NT2/D1 (cell line): ENCODE measurements around the gene CMTM6.
"Not testable (repeated sequence)": the region's sequence is repeated elsewhere in the genome, so short reads cannot be mapped to it uniquely, and the experiment has no call there.

Experiments
- DNase-seq: peaks from one replicate; pipeline ENCODE4 v3.0.0-alpha.2; 2011; ENCODE audit warnings: low read depth, low spot score
- H3K27me3 ChIP-seq: 2 replicates; pipeline ENCODE4 v1.6.0; 2011; ENCODE audit warnings: mild to moderate bottlenecking; ENCODE audit not compliant: insufficient read length, insufficient read depth
- H3K36me3 ChIP-seq: 2 replicates; pipeline ENCODE4 v1.6.1; 2011; ENCODE audit warnings: mild to moderate bottlenecking, low read length, mixed read lengths; ENCODE audit not compliant: insufficient read depth, insufficient read length
- H3K4me1 ChIP-seq: 2 replicates; pipeline ENCODE4 v1.5.1; 2011; ENCODE audit not compliant: insufficient read depth, insufficient read length
- H3K4me3 ChIP-seq: 2 replicates; pipeline ENCODE4 v1.5.1; 2011; ENCODE audit warnings: low read depth; ENCODE audit not compliant: insufficient read length
- H3K9ac ChIP-seq: 2 replicates; pipeline ENCODE4 v1.6.0; 2011; ENCODE audit warnings: low read depth; ENCODE audit not compliant: insufficient read length
- H3K9me3 ChIP-seq: 2 replicates; pipeline ENCODE4 v1.5.1; 2011; ENCODE audit warnings: mild to moderate bottlenecking, low read length; ENCODE audit not compliant: insufficient read depth
- SUZ12 ChIP-seq: IDR thresholded peaks from 2 replicates; pipeline ENCODE4 v1.6.1; 2011; ENCODE audit not compliant: insufficient read length, insufficient read depth; ENCODE audit errors: extremely low read depth
- YY1 ChIP-seq: IDR thresholded peaks from 2 replicates; pipeline ENCODE4 v1.6.1; 2011; ENCODE audit not compliant: insufficient read length, insufficient read depth
- ZNF274 ChIP-seq: IDR thresholded peaks from 2 replicates; pipeline ENCODE4 v1.6.1; 2011; ENCODE audit warnings: mild to moderate bottlenecking, low read depth, low read length

The CMTM6 gene

GRCh38 chr3:32488474-32489008 lies 14.1 kb downstream of the CMTM6 start:
- TF ChIP-seq SUZ12 (no peak), ZNF274 (no peak), YY1 (no peak)
- Histone ChIP-seq H3K9me3 (no peaks in the 10 kb centered on the region), H3K36me3 (peaks cover 38% of the 10 kb centered on the region), H3K27me3 (no peaks in the 10 kb centered on the region), H3K9ac (no peak overlapping the region), H3K4me3 (no peak overlapping the region), H3K4me1 (no peaks in the 10 kb centered on the region)
- no peak for DNase-seq

GRCh38 chr3:32487781-32488473 lies 14.7 kb downstream of the CMTM6 start:
- Histone ChIP-seq H3K9ac (no peak overlapping the region), H3K4me1 (no peaks in the 10 kb centered on the region), H3K27me3 (no peaks in the 10 kb centered on the region), H3K9me3 (no peaks in the 10 kb centered on the region), H3K4me3 (no peak overlapping the region), H3K36me3 (peaks cover 44% of the 10 kb centered on the region)
- DNase-seq = no peak
- TF ChIP-seq SUZ12 (no peak), ZNF274 (no peak), YY1 (no peak)

GRCh38 chr3:32484436-32484835 lies 18.2 kb downstream of the CMTM6 start:
- Histone ChIP-seq H3K9ac (no peak overlapping the region), H3K36me3 (peaks cover 49% of the 10 kb centered on the region), H3K4me3 (no peak overlapping the region), H3K27me3 (no peaks in the 10 kb centered on the region), H3K9me3 (no peaks in the 10 kb centered on the region), H3K4me1 (no peaks in the 10 kb centered on the region)
- DNase-seq = no peak
- no peak for TF ChIP-seq YY1
- TF ChIP-seq ZNF274 = no peak
- TF ChIP-seq SUZ12 = no peak

GRCh38 chr3:32483772-32484171 lies 18.9 kb downstream of the CMTM6 start:
- H3K4me3 ChIP-seq = no peak overlapping the region

GRCh38 chr3:32482693-32483092 lies 20.0 kb downstream of the CMTM6 start:
- H3K36me3 ChIP-seq = peaks cover 54% of the 10 kb centered on the region
- no peaks in the 10 kb centered on the region for H3K27me3 ChIP-seq
- DNase-seq = no peak
- no peak overlapping the region for H3K9ac ChIP-seq
- no peaks in the 10 kb centered on the region for H3K9me3 ChIP-seq
- no peaks in the 10 kb centered on the region for H3K4me1 ChIP-seq
- no peak overlapping the region for H3K4me3 ChIP-seq
- no peak for TF ChIP-seq ZNF274
- no peak for TF ChIP-seq SUZ12
- TF ChIP-seq YY1 = no peak

More at GRCh38 chr3:32483772-32484171, 18.9 kb downstream of the CMTM6 start:
- peaks cover 55% of the 10 kb centered on the region for H3K36me3 ChIP-seq
- no peak overlapping the region for H3K9ac ChIP-seq
- TF ChIP-seq YY1 = no peak
- TF ChIP-seq ZNF274 = no peak
- no peak for TF ChIP-seq SUZ12
- no peaks in the 10 kb centered on the region for H3K4me1 ChIP-seq
- no peaks in the 10 kb centered on the region for H3K9me3 ChIP-seq
- DNase-seq = no peak
- H3K27me3 ChIP-seq = no peaks in the 10 kb centered on the region

- no peak for TF ChIP-seq ZNF274
- TF ChIP-seq YY1 = no peak
- TF ChIP-seq SUZ12 = no peak
- H3K9ac ChIP-seq = no peak overlapping the region
- no peak for DNase-seq
- no peaks in the 10 kb centered on the region for H3K4me1 ChIP-seq
- H3K9me3 ChIP-seq = no peaks in the 10 kb centered on the region
- peaks cover 51% of the 10 kb centered on the region for H3K36me3 ChIP-seq
- no peak overlapping the region for H3K4me3 ChIP-seq
- no peaks in the 10 kb centered on the region for H3K27me3 ChIP-seq
Measured at GRCh38 chr3:32481791-32482631, 20.6 kb downstream of the CMTM6 start.

- TF ChIP-seq ZNF274 = no peak
- TF ChIP-seq SUZ12 = no peak
- TF ChIP-seq YY1 = no peak
- H3K27me3 ChIP-seq = no peaks in the 10 kb centered on the region
- H3K4me1 ChIP-seq = no peaks in the 10 kb centered on the region
- no peak overlapping the region for H3K4me3 ChIP-seq
- no peak for DNase-seq
- H3K36me3 ChIP-seq = peaks cover 41% of the 10 kb centered on the region
- H3K9ac ChIP-seq = no peak overlapping the region
- no peaks in the 10 kb centered on the region for H3K9me3 ChIP-seq
Measured at GRCh38 chr3:32480604-32481003, 22.0 kb downstream of the CMTM6 start.

- H3K4me1 ChIP-seq = no peaks in the 10 kb centered on the region
- no peak for DNase-seq
- no peak for TF ChIP-seq SUZ12
- no peak for TF ChIP-seq ZNF274
- TF ChIP-seq YY1 = no peak
Measured at GRCh38 chr3:32474201-32474600, 28.5 kb downstream of the CMTM6 start.

GRCh38 chr3:32472151-32472550 lies 30.5 kb downstream of the CMTM6 start:
- DNase-seq, H3K9me3 ChIP-seq, H3K27me3 ChIP-seq, H3K9ac ChIP-seq, H3K4me1 ChIP-seq, H3K4me3 ChIP-seq: not testable (repeated sequence)
- H3K36me3 ChIP-seq = peaks cover 12% of the 10 kb centered on the region

More at GRCh38 chr3:32474201-32474600, 28.5 kb downstream of the CMTM6 start:
- H3K36me3 ChIP-seq = peaks cover 10% of the 10 kb centered on the region
- H3K4me3 ChIP-seq = no peak overlapping the region
- no peaks in the 10 kb centered on the region for H3K27me3 ChIP-seq
- no peak overlapping the region for H3K9ac ChIP-seq
- no peaks in the 10 kb centered on the region for H3K9me3 ChIP-seq
